A549 (cell line): ENCODE data around the gene RNGTT. TPM values are rescaled to one million over a fixed set of nuclear protein-coding genes. Genes with fewer than 3 reads are reported as not detected.

Source experiments
- ATAC-seq, 2 experiments: fragments of 200-7000 bp in 1 of 2; fragments of >200 bp in 1 of 2; cut with Nextera tagmentation in 1 of 2; cut with Tn5 transposase in 1 of 2; 3 replicates each; pipeline versions ENCODE4 v1.8.0 to v1.9.1; 2018 to 2020; ENCODE audit warnings: mild to moderate bottlenecking in 1 of 2, moderate library complexity in 1 of 2
- CTCF ChIA-PET: fragments of 300-600 bp; sonication (Branson Sonifier 250); formaldehyde crosslinking; extraction: SDS; loops from one replicate; lab custom pipeline; 2021; ENCODE audit warnings: antibody characterized with exemption, inconsistent platforms; lab: Yijun Ruan, JAX
- POLR2A ChIA-PET: fragments of 350-600 bp; formaldehyde crosslinking; extraction: SDS; loops from one replicate; lab custom pipeline; 2021; ENCODE audit warnings: antibody characterized with exemption, inconsistent platforms; lab: Yijun Ruan, JAX
- DNase-seq, 2 experiments: peaks; one replicate each; pipeline versions ENCODE4 v3.0.0 to v3.0.0-alpha.2; 2011 to 2016; ENCODE audit warnings: low read depth in 1 of 2, low spot score in 1 of 2
- FAIRE-seq: peaks from 2 replicates; lab custom pipeline; 2011; peaks lifted over from hg19 to GRCh38; lab: Jason Lieb, UNC
- H3K27ac ChIP-seq, 2 experiments: fragments of >200 bp; sonication (Bioruptor Twin); formaldehyde crosslinking; 3 replicates each; pipeline ENCODE4 v1.5.1; 2016 to 2017
- H3K4me1 ChIP-seq: fragments of >200 bp; sonication (Bioruptor Twin); formaldehyde crosslinking; 3 replicates; pipeline ENCODE4 v1.6.1; 2016
- H3K4me2 ChIP-seq: fragments of >200 bp; sonication (Bioruptor Twin); formaldehyde crosslinking; 3 replicates; pipeline ENCODE4 v1.6.1; 2016
- H3K4me3 ChIP-seq: fragments of >200 bp; sonication (Bioruptor Twin); formaldehyde crosslinking; 3 replicates; pipeline ENCODE4 v1.5.1; 2016
- H3K9me3 ChIP-seq: fragments of >200 bp; sonication (Bioruptor Twin); formaldehyde crosslinking; 3 replicates; pipeline ENCODE4 v1.6.1; 2016
- BHLHE40 ChIP-seq: IDR thresholded peaks from 2 replicates; pipeline ENCODE4 v1.6.1; 2012; ENCODE audit warnings: low read depth, low read length, inconsistent platforms
- CBX8 ChIP-seq: fragments of 200-600 bp; sonication (generic); IDR thresholded peaks from 2 replicates; pipeline ENCODE4 v1.6.1; 2016
- E2F6 ChIP-seq: IDR thresholded peaks from 2 replicates; pipeline ENCODE4 v1.6.1; 2012; ENCODE audit warnings: low read depth, borderline replicate concordance
- EHMT2 ChIP-seq: fragments of 200-600 bp; sonication (generic); IDR thresholded peaks from 2 replicates; pipeline ENCODE4 v1.6.1; 2016; ENCODE audit warnings: antibody characterized with exemption, low read depth, mild to moderate bottlenecking, moderate library complexity
- HDAC2 ChIP-seq: fragments of 200-600 bp; sonication (generic); IDR thresholded peaks from 2 replicates; pipeline ENCODE4 v1.6.1; 2016
- HES2 ChIP-seq: fragments of >200 bp; sonication (Bioruptor Twin); formaldehyde crosslinking; IDR thresholded peaks from 2 replicates; pipeline ENCODE4 v1.6.1; 2016
- HMGXB4 ChIP-seq: fragments of 250-450 bp; sonication (Bioruptor Pico); IDR thresholded peaks from 2 replicates; pipeline ENCODE4 v1.5.0; 2021; ENCODE audit warnings: mild to moderate bottlenecking, moderate library complexity, borderline replicate concordance
- HOXB13 ChIP-seq: fragments of 250-450 bp; sonication (Bioruptor Pico); IDR thresholded peaks from 2 replicates; pipeline ENCODE4 v1.5.0; 2020; ENCODE audit warnings: low read depth, mild to moderate bottlenecking, moderate library complexity
- MAX ChIP-seq: IDR thresholded peaks from 2 replicates; pipeline ENCODE4 v1.6.1; 2012
- NFE2L2 ChIP-seq: fragments of 150-350 bp; conservative IDR thresholded peaks from 2 replicates; pipeline ENCODE4 v1.6.1; 2014; ENCODE audit warnings: low read length
- RCOR1 ChIP-seq: fragments of 150-350 bp; IDR thresholded peaks from 2 replicates; pipeline ENCODE4 v1.6.1; 2014; ENCODE audit warnings: antibody characterized with exemption, low read length, low read depth
- REST ChIP-seq: fragments of 200-600 bp; sonication (generic); IDR thresholded peaks from 2 replicates; pipeline ENCODE4 v1.6.1; 2016; ENCODE audit warnings: antibody characterized with exemption, mild to moderate bottlenecking, moderate library complexity
- RFX5 ChIP-seq: fragments of 450-650 bp; IDR thresholded peaks from 2 replicates; pipeline ENCODE4 v1.7.1; 2014; ENCODE audit warnings: antibody characterized with exemption, mild to moderate bottlenecking, moderate library complexity
- SREBF2 ChIP-seq: fragments of 450-650 bp; IDR thresholded peaks from 2 replicates; pipeline ENCODE4 v1.6.1; 2014; ENCODE audit warnings: mild to moderate bottlenecking, moderate library complexity
- TP53 ChIP-seq: fragments of 250-450 bp; sonication (Bioruptor Pico); IDR thresholded peaks from 2 replicates; pipeline ENCODE4 v1.5.0; 2021; ENCODE audit warnings: mild to moderate bottlenecking, moderate library complexity
- USF2 ChIP-seq: fragments of 450-650 bp; IDR thresholded peaks from 2 replicates; pipeline ENCODE4 v1.6.1; 2014; ENCODE audit warnings: antibody characterized with exemption
- ZC3H11A ChIP-seq: fragments of 450-650 bp; IDR thresholded peaks from 2 replicates; pipeline ENCODE4 v1.6.1; 2014; ENCODE audit warnings: antibody characterized with exemption, mild to moderate bottlenecking
- ZNF302 ChIP-seq: fragments of 250-450 bp; sonication (Bioruptor Pico); IDR thresholded peaks from 2 replicates; pipeline ENCODE4 v1.9.0; 2021; ENCODE audit warnings: inconsistent platforms, mild to moderate bottlenecking, moderate library complexity
- WGBS: methylation state at CpG from one replicate; pipeline ENCODE4 v1.1.6; 2017; ENCODE audit errors: missing lambda C conversion rate; 5-methylcytosine and 5-hydroxymethylcytosine counted together
- polyA plus RNA-seq, 4 experiments: library from polyadenylated mRNA; depleted of rRNA in 3 of 4; stranded (reverse); fragments of >200 nt; fragmentation: RNase III in 1 of 4; extraction: RNeasy Plus Mini Kit Qiagen cat#74134 plus additional on column Dnase treatment in 1 of 4; gene quantifications; 2 replicates in 3 of 4; 3 replicates in 1 of 4; pipeline ENCODE4 v1.2.3, GENCODE V29; 2011 to 2017

The RNGTT gene
- polyA plus RNA-seq, 2 of the 4 experiments (the other 2 are of a cell fraction), result 11.6 to 15.0 TPM

GRCh38 chr6:88631830-88632229 is 331.6 kb downstream of the RNGTT start (continued):
- TF ChIP-seq E2F6, result no peak
- no peak for TF ChIP-seq RCOR1
- no peak for TF ChIP-seq HDAC2

- no peak for TF ChIP-seq CBX8
- ATAC-seq (no peak), FAIRE-seq (no peak), DNase-seq (peak in 1 of 2 experiments; percentile 10)
- 78% methylated on average over 5 of the region's 5 CpGs for WGBS
- Histone ChIP-seq H3K4me1 (no peaks in the 10 kb centered on the region), H3K4me2 (no peak overlapping the region), H3K27ac (no peak overlapping the region), H3K4me3 (no peak overlapping the region), H3K9me3 (no peaks in the 10 kb centered on the region)
- ChIA-PET CTCF (no interaction called here), POLR2A (no interaction called here)
These were observed 333.5 kb downstream of the RNGTT start for GRCh38 chr6:88629838-88630494.

GRCh38 chr6:88626460-88626859 is 337.0 kb downstream of the RNGTT start:
- Histone ChIP-seq H3K4me3 (no peak overlapping the region), H3K4me2 (no peak overlapping the region), H3K4me1 (no peaks in the 10 kb centered on the region), H3K9me3 (no peaks in the 10 kb centered on the region), H3K27ac (no peak overlapping the region)
- no peak for ATAC-seq
- ChIA-PET POLR2A (no interaction called here), CTCF (no interaction called here)
- no peak for FAIRE-seq
- 63% methylated on average over 1 of the region's 1 CpG for WGBS
- TF ChIP-seq SREBF2, result no peak
- TF ChIP-seq TP53 (CRISPR knock-in tag), result no peak
- no peak for TF ChIP-seq ZNF302 (CRISPR knock-in tag)
- no peak for TF ChIP-seq ZC3H11A
- no peak for TF ChIP-seq REST
- TF ChIP-seq HMGXB4 (CRISPR knock-in tag), result no peak
- TF ChIP-seq HOXB13, result no peak
- TF ChIP-seq MAX, result no peak
- no peak for TF ChIP-seq HES2
- TF ChIP-seq HDAC2, result no peak
- TF ChIP-seq EHMT2, result no peak
- TF ChIP-seq NFE2L2, result no peak
- no peak for TF ChIP-seq BHLHE40
- no peak for TF ChIP-seq RFX5
- no peak for TF ChIP-seq USF2
- no peak for DNase-seq
